SK-N-SH treated with all-trans-retinoic acid at 6 μM for 48 hours (cell line): ENCODE measurements around the gene DEFB108B.
"Not testable (repeated sequence)": the region's sequence is repeated elsewhere in the genome, so short reads cannot be mapped to it uniquely, and the experiment has no call there.

ENCODE experiments used
- POU6F1 ChIP-seq: fragments of 250-450 bp; sonication (Bioruptor Pico); IDR thresholded peaks from 2 replicates; pipeline ENCODE4 v1.8.0; 2021; ENCODE audit warnings: low read depth, mild to moderate bottlenecking, moderate library complexity, borderline replicate concordance
- PPARA ChIP-seq: fragments of 250-450 bp; sonication (Bioruptor Pico); IDR thresholded peaks from 2 replicates; pipeline ENCODE4 v1.5.0; 2020; ENCODE audit warnings: mild to moderate bottlenecking, borderline replicate concordance
- TOX ChIP-seq: fragments of 250-450 bp; sonication (Bioruptor Pico); IDR thresholded peaks from 2 replicates; pipeline ENCODE4 v1.8.0; 2021; ENCODE audit warnings: mild to moderate bottlenecking, moderate library complexity, borderline replicate concordance
- ZFP30 ChIP-seq: fragments of 450-650 bp; formaldehyde crosslinking; IDR thresholded peaks from 2 replicates; pipeline ENCODE4 v1.5.0; 2022; ENCODE audit warnings: mild to moderate bottlenecking, moderate library complexity
- TF ChIP-seq, protein P1 (sequence below): fragments of 250-450 bp; sonication (Bioruptor Pico); IDR thresholded peaks from 2 replicates; pipeline ENCODE4 v1.8.0; 2020; ENCODE audit warnings: mild to moderate bottlenecking, moderate library complexity, borderline replicate concordance

DNA sequence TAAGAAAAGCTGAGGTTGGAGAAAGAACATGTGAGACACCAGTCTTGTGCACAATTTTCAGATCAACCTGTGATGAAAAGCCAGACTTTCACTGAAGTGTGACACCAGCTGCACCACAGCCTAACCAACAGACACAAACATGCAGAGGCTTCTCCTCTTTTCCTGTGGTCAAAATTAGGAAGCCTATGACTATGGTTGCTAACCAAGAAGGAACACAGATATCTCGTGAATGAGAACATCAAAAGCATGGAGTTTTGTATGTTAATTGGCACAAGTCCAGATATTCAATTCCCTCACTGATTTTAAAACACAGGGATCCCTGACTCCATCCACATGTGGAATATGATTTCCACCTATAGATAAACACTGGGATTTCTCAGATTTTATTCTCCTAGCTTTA, 11.5 kb upstream of the DEFB108B start:
- TF ChIP-seq TOX, POU6F1, PPARA, ZFP30 (CRISPR knock-in tag): not testable (repeated sequence)
- TF ChIP-seq, protein P1, sequence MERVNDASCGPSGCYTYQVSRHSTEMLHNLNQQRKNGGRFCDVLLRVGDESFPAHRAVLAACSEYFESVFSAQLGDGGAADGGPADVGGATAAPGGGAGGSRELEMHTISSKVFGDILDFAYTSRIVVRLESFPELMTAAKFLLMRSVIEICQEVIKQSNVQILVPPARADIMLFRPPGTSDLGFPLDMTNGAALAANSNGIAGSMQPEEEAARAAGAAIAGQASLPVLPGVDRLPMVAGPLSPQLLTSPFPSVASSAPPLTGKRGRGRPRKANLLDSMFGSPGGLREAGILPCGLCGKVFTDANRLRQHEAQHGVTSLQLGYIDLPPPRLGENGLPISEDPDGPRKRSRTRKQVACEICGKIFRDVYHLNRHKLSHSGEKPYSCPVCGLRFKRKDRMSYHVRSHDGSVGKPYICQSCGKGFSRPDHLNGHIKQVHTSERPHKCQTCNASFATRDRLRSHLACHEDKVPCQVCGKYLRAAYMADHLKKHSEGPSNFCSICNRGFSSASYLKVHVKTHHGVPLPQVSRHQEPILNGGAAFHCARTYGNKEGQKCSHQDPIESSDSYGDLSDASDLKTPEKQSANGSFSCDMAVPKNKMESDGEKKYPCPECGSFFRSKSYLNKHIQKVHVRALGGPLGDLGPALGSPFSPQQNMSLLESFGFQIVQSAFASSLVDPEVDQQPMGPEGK (CRISPR knock-in tag), result not testable (repeated sequence)
